Measurements from ENCODE around the gene ATAD3A. TPM values are rescaled to one million over a fixed set of nuclear protein-coding genes. Genes with fewer than 3 reads are reported as not detected.

The ATAD3A gene
- total and polyA plus RNA-seq, 9 of the 15 experiments (the other 6 are each of a cell fraction or from before 2014, with no cell fraction given): 0.10 to 173 (median 36.7) TPM

- no peak for TF ChIP-seq HDGF (IDR thresholded peaks at IDR 0.05)
- TF ChIP-seq RFX5 (IDR thresholded peaks at IDR 0.05; ENCODE audit: low read depth, low read length): no peak
- TF ChIP-seq PBX2 (CRISPR knock-in tag; IDR thresholded peaks at IDR 0.05; ENCODE audit: low read depth): no peak
- TF ChIP-seq PBX2 (tag; conservative IDR thresholded peaks at IDR 0.05; ENCODE audit: low read depth): no peak
- no peak for TF ChIP-seq RBM14 (IDR thresholded peaks at IDR 0.05; ENCODE audit: borderline replicate concordance, insufficient read depth, low read depth, low read length)
- TF ChIP-seq E2F3 (CRISPR knock-in tag; IDR thresholded peaks at IDR 0.05): no peak
- TF ChIP-seq CHD4 (IDR thresholded peaks at IDR 0.05; ENCODE audit: insufficient read depth, insufficient replicate concordance, low read depth, low read length, poor library complexity, severe bottlenecking): no peak
- no peak for TF ChIP-seq MITF (IDR thresholded peaks at IDR 0.05)
- TF ChIP-seq ZNF274 (IDR thresholded peaks at IDR 0.05; ENCODE audit: borderline replicate concordance, low read depth, low read length): no peak
- no peak for TF ChIP-seq ATF6 (CRISPR knock-in tag; IDR thresholded peaks at IDR 0.05)
- TF ChIP-seq FOXJ2 (tag; IDR thresholded peaks at IDR 0.05): no peak
- no peak for TF ChIP-seq GTF2B (IDR thresholded peaks at IDR 0.05; ENCODE audit: extremely low read depth, insufficient read length)
- no peak for TF ChIP-seq BRF1 (IDR thresholded peaks at IDR 0.05; ENCODE audit: borderline replicate concordance, extremely low read depth, insufficient read length)
- TF ChIP-seq CCNT2 (IDR thresholded peaks at IDR 0.05; ENCODE audit: borderline replicate concordance, extremely low read depth, insufficient read length, low read depth, low read length): no peak
Observed at GRCh38 chr1:1550087-1550486, 38.1 kb downstream of the ATAD3A start (continued).

Data from K562 (cell line).